Activated CD8-positive, alpha-beta memory T cell treated with anti-CD3 and anti-CD28 coated beads, Interleukin-2, amount 10 ng/mL, durations not matched to agents 7 days and 5 days (primary cell): ENCODE data around the gene TMPRSS6. TPM values are rescaled to one million over a fixed set of nuclear protein-coding genes. Genes with fewer than 3 reads are reported as not detected.
A peak's percentile ranks its signal among the peaks of the same experiment; 100 is the strongest.

ENCODE experiments used
- ATAC-seq: fragments of 150-1000 bp; cut with Tn5 transposase; one replicate; pipeline ENCODE4 v1.10.0; 2021; ENCODE audit warnings: moderate library complexity
- CTCF ChIA-PET: fragments of 350-600 bp; sonication (Branson Sonifier 250); formaldehyde crosslinking; loops from one replicate; lab custom pipeline; 2021; ENCODE audit warnings: antibody characterized with exemption; lab: Charles Lee
- DNase-seq: peaks from one replicate; pipeline ENCODE4 v3.0.0-alpha.2; 2020
- H3K27ac Mint-ChIP-seq: one replicate; pipeline ENCODE4 v1.8.0; 2021; ENCODE audit warnings: mild to moderate bottlenecking, mixed read lengths
- H3K27me3 Mint-ChIP-seq: one replicate; pipeline ENCODE4 v1.8.0; 2021; ENCODE audit warnings: mixed read lengths
- H3K36me3 Mint-ChIP-seq: one replicate; pipeline ENCODE4 v1.8.0; 2021; ENCODE audit warnings: mild to moderate bottlenecking, mixed read lengths
- H3K4me1 Mint-ChIP-seq: one replicate; pipeline ENCODE4 v1.8.0; 2021; ENCODE audit warnings: mixed read lengths
- H3K4me3 Mint-ChIP-seq: one replicate; pipeline ENCODE4 v1.8.0; 2021; ENCODE audit warnings: mild to moderate bottlenecking, moderate library complexity, mixed read lengths
- H3K9me3 Mint-ChIP-seq: one replicate; pipeline ENCODE4 v1.8.0; 2022; ENCODE audit warnings: low read depth, mixed read lengths
- total RNA-seq, 2 experiments: library from RNA; stranded (reverse); gene quantifications; one replicate each; pipeline ENCODE4 v1.2.3, GENCODE V29; 2021

Gene TMPRSS6
- 1 to 10 TPM; 1.3 to 3.3 TPM for total RNA-seq

- H3K36me3 Mint-ChIP-seq: peaks cover 3% of the 10 kb centered on the region
Measured at GRCh38 chr22:37109242-37109917, at the start of gene TMPRSS6. TMPRSS6 (minus strand) TSS chr22:37109713; CDS start chr22:37103417, 6,296 bp downstream.

GRCh38 chr22:37158963-37159290, 49.4 kb upstream of the TMPRSS6 start:
- Mint-ChIP-seq H3K27me3 (no peaks in the 10 kb centered on the region), H3K4me1 (peaks cover 71% of the 10 kb centered on the region), H3K36me3 (peaks cover 12% of the 10 kb centered on the region), H3K27ac (no peak overlapping the region), H3K9me3 (peaks cover 7% of the 10 kb centered on the region), H3K4me3 (no peak overlapping the region)
- DNase-seq: no peak
- CTCF ChIA-PET: no interaction called here
- no peak for ATAC-seq

More at GRCh38 chr22:37109242-37109917, at the start of gene TMPRSS6:
- DNase-seq (no peak), ATAC-seq (no peak)
- CTCF ChIA-PET: no interaction called here
- Mint-ChIP-seq H3K9me3 (no peaks in the 10 kb centered on the region), H3K27ac (no peak within 1 kb of the TSS), H3K27me3 (no peaks in the 10 kb centered on the region), H3K4me1 (peaks cover 11% of the 10 kb centered on the region), H3K4me3 (no peak within 1 kb of the TSS)

DNA sequence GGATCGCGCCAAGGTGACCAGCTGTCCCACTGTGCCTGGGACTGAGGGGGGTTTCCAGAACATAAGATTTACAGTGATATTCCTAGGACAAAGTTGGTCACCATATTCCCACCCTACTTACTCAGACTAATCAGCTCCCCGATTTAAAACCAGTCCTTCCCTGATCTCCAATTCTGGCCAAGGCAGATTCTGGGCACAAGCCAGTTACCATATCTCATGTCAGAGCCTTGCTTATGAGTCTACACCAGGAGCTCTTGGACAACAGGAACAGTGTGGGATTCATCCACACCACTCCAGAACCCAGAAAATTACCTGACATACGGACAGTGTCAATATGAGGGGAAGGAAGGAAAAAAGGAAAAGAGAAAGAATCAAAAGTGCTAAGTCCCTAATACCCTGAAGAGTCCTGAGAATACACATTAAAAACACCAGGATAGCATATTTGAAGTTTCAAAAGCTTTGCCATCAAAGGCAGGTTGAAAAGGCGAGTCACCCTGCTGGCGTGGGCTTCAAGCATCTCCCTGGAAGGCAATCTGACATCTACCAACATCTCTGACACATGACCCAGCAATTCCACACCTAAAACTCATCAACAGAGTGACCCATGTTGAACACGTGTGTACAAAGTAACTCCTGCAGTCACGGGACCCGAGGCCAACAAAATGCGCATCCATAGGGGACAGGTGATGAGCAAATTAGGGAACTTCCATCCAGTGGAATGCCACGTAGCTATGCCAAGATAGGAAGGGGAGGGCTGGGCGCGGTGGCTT, 48.2 kb upstream of the TMPRSS6 start:
- H3K9me3 Mint-ChIP-seq: peaks cover 7% of the 10 kb centered on the region
- no peaks in the 10 kb centered on the region for H3K27me3 Mint-ChIP-seq
- no peak overlapping the region for H3K4me3 Mint-ChIP-seq
- peaks cover 12% of the 10 kb centered on the region for H3K36me3 Mint-ChIP-seq
- peaks cover 65% of the 10 kb centered on the region for H3K4me1 Mint-ChIP-seq
- no peak overlapping the region for H3K27ac Mint-ChIP-seq
- CTCF ChIA-PET: interaction anchor here (1.2 to 2.4 kb wide), 4 partner anchors 9 to 42 kb away, joined by 3 to 8 read pairs (median 4); no protein-coding TSS in a partner anchor
- DNase-seq: no peak
- ATAC-seq: no peak

- DNase-seq: no peak
- Mint-ChIP-seq H3K4me3 (no peak overlapping the region), H3K9me3 (peaks cover 7% of the 10 kb centered on the region), H3K4me1 (peaks cover 57% of the 10 kb centered on the region), H3K36me3 (peaks cover 13% of the 10 kb centered on the region), H3K27ac (no peak overlapping the region), H3K27me3 (no peaks in the 10 kb centered on the region)
- ATAC-seq: no peak
- CTCF ChIA-PET: interaction anchor here (0.8 to 2.4 kb wide), 5 partner anchors 8 to 43 kb away, joined by 3 to 8 read pairs (median 5); no protein-coding TSS in a partner anchor
Measured at GRCh38 chr22:37156686-37157435, 47.3 kb upstream of the TMPRSS6 start.

GRCh38 chr22:37155971-37156370, 46.5 kb upstream of the TMPRSS6 start:
- no peaks in the 10 kb centered on the region for H3K27me3 Mint-ChIP-seq
- H3K9me3 Mint-ChIP-seq: peaks cover 4% of the 10 kb centered on the region
- peaks cover 56% of the 10 kb centered on the region for H3K4me1 Mint-ChIP-seq
- CTCF ChIA-PET: interaction anchor here (0.8 to 2.4 kb wide), 2 partner anchors 11 to 44 kb away, joined by 5 to 8 read pairs; no protein-coding TSS in a partner anchor
- H3K36me3 Mint-ChIP-seq: peaks cover 16% of the 10 kb centered on the region
- no peak overlapping the region for H3K27ac Mint-ChIP-seq
- H3K4me3 Mint-ChIP-seq: no peak overlapping the region
- no peak for ATAC-seq
- DNase-seq: no peak

DNA sequence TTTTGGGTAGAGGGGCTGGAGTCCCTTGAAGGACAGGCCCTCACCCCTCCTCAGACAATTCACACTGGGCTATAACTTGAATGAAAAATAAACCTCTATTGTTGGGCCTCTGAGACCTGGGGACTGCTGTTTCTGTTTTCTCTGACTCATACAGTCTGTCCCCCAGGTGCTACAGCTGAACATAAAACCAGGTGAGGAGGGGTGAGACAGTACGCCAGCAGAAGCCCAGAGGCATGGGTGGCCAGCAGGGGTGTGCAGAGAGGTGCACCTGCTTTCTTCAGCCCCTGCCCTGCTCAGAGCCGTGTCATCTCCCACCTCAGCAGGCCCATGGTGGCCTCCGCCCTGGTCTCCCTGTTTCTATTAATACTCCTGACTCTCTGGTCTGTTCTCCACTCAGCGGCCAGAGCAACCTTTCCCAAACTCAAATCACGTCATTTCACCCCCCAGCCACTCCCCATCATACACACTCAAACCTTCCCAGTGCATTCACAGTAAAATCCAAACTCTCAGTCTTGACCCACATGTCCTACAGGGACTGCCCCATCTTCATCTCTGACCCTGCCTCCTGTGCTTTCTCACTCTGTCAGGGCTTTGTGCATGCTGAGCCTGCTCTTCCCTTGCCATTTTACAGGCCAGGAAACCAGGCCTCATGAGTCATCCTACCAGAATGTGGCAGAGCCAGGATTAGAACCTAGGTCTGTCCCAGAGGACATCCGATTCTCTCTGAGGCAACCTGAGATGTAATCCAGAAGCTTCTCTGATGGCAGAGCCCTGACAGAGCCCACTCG, 45.6 kb upstream of the TMPRSS6 start:
- Mint-ChIP-seq H3K27ac (peak overlapping the region; percentile 21), H3K27me3 (no peaks in the 10 kb centered on the region), H3K9me3 (peaks cover 7% of the 10 kb centered on the region), H3K36me3 (peaks cover 20% of the 10 kb centered on the region), H3K4me1 (peaks cover 57% of the 10 kb centered on the region), H3K4me3 (no peak overlapping the region)
- peak; percentile 43 for ATAC-seq
- no peak for DNase-seq
- CTCF ChIA-PET: interaction anchor here (0.7 kb wide), 1 partner anchor 43 kb away, joined by 3 read pairs; no protein-coding TSS in a partner anchor

- ATAC-seq (no peak), DNase-seq (no peak)
- H3K27ac Mint-ChIP-seq: no peak overlapping the region
- CTCF ChIA-PET: interaction anchor here (0.7 to 1.2 kb wide), 3 partner anchors 29 to 45 kb away, joined by 3 read pairs; no protein-coding TSS in a partner anchor
- peaks cover 7% of the 10 kb centered on the region for H3K9me3 Mint-ChIP-seq
- H3K4me3 Mint-ChIP-seq: no peak overlapping the region
- H3K4me1 Mint-ChIP-seq: peaks cover 51% of the 10 kb centered on the region
- H3K27me3 Mint-ChIP-seq: no peaks in the 10 kb centered on the region
- peaks cover 29% of the 10 kb centered on the region for H3K36me3 Mint-ChIP-seq
Measured at GRCh38 chr22:37153901-37154300, 44.4 kb upstream of the TMPRSS6 start.

- H3K9me3 Mint-ChIP-seq: peaks cover 7% of the 10 kb centered on the region
- H3K4me3 Mint-ChIP-seq: no peak overlapping the region
- H3K27me3 Mint-ChIP-seq: no peaks in the 10 kb centered on the region
- DNase-seq (no peak), ATAC-seq (no peak)
- H3K27ac Mint-ChIP-seq: no peak overlapping the region
- peaks cover 50% of the 10 kb centered on the region for H3K4me1 Mint-ChIP-seq
- CTCF ChIA-PET: interaction anchor here (0.8 to 8.1 kb wide), 6 partner anchors 11 to 48 kb away, joined by 3 to 107 read pairs (median 14); no protein-coding TSS in a partner anchor
- peaks cover 54% of the 10 kb centered on the region for H3K36me3 Mint-ChIP-seq
Measured at GRCh38 chr22:37151401-37151800, 41.9 kb upstream of the TMPRSS6 start.

DNA sequence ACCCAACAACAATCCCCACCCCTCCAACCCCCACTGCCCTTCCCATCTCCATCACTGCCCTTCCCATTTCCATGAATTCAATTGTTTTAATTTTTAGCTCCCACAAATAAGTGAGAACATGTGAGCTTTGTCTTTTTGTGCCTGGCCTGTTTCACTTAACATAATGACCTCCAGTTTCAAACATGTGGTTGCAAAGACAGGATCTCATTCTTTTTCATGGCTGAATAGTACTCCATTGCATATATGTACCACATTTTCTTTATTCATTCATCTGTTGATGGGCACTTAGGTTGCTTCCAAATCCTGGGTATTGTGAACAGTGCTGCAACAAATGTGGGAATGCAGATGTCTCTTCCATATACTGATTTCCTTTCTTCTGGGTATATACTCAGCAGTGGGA, 41.2 kb upstream of the TMPRSS6 start:
- no peak overlapping the region for H3K4me3 Mint-ChIP-seq
- CTCF ChIA-PET: interaction anchor here (1.6 to 12.2 kb wide), 7 partner anchors 11 to 174 kb away, joined by 5 to 137 read pairs (median 24); no protein-coding TSS in a partner anchor
- peaks cover 53% of the 10 kb centered on the region for H3K4me1 Mint-ChIP-seq
- ATAC-seq (no peak), DNase-seq (no peak)
- peak overlapping the region; percentile 99 for H3K27ac Mint-ChIP-seq
- H3K9me3 Mint-ChIP-seq: peaks cover 7% of the 10 kb centered on the region
- H3K27me3 Mint-ChIP-seq: no peaks in the 10 kb centered on the region
- H3K36me3 Mint-ChIP-seq: peaks cover 61% of the 10 kb centered on the region

DNA sequence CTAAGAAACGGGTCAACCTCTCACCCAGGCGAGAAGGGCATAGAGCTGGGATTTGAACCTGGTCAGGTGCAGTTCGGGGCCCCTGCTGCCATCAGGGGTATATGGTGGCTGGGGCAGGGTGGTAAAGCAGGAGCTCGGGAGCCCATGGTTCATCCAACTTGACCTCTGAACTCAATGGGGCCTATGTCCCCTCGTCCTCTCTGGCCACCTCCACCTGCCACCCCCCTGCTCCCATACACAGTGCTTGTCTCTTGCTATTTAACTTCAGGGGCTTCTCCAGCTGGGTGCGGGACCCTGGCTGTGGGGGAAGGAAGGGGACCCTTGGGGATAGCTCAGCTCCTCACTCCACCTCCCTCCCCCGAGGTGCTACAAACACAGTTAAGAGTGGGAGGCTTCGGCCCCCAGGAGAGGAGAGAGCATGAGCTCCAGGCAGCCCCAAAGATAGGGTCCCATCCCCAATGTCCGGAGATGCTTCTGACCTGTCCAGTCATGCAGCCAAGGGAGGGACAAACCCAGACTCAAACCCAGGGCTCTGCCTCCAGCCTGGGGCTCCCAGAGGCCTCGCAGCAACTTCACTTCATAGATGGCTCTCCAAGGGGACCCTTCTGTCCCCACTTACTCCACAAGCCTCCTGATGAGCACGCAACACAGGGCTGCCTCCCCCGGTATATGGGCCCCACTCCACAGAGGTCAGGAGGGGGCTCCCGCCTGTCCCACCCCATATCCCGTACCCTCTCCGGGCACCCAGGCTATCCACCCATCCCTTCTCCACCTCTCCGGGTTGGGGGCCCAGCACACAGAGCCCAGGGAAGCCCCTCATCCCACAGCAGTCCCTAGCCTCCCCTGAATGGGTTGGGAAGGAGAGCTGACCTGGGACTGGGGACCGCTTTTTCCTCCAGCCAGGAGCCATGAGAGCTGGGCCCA, 39.5 kb upstream of the TMPRSS6 start:
- peaks cover 57% of the 10 kb centered on the region for H3K4me1 Mint-ChIP-seq
- no peak for ATAC-seq

GRCh38 chr22:37148031-37148651, 38.6 kb upstream of the TMPRSS6 start:
- Mint-ChIP-seq H3K36me3 (peaks cover 83% of the 10 kb centered on the region), H3K4me3 (peak overlapping the region; percentile 100), H3K27me3 (no peaks in the 10 kb centered on the region), H3K4me1 (peaks cover 60% of the 10 kb centered on the region), H3K27ac (peak overlapping the region; percentile 99), H3K9me3 (peaks cover 4% of the 10 kb centered on the region)
- CTCF ChIA-PET: interaction anchor here (1.3 to 12.2 kb wide), 14 partner anchors 11 to 366 kb away, joined by 3 to 137 read pairs (median 12); no protein-coding TSS in a partner anchor
- no peak for ATAC-seq
- peak; percentile 63 for DNase-seq

More for the DNA sequence above, 39.5 kb upstream of the TMPRSS6 start:
- H3K27ac Mint-ChIP-seq: peak overlapping the region; percentile 99
- H3K9me3 Mint-ChIP-seq: peaks cover 4% of the 10 kb centered on the region
- peaks cover 74% of the 10 kb centered on the region for H3K36me3 Mint-ChIP-seq
- CTCF ChIA-PET: interaction anchor here (0.6 to 12.2 kb wide), 23 partner anchors 8 to 624 kb away, joined by 3 to 137 read pairs (median 6); no protein-coding TSS in a partner anchor
- H3K27me3 Mint-ChIP-seq: no peaks in the 10 kb centered on the region
- H3K4me3 Mint-ChIP-seq: peak overlapping the region; percentile 100
- DNase-seq: no peak
